Type B pancreatic cell (in vitro differentiated cells): ENCODE results near the gene HRH3. TPM values are rescaled to one million over a fixed set of nuclear protein-coding genes. Genes with fewer than 3 reads are reported as not detected.

Source experiments
- DNase-seq: peaks from one replicate; pipeline ENCODE4 v3.0.0; 2021; ENCODE audit warnings: mixed read lengths; ENCODE audit not compliant: unreplicated experiment; ENCODE audit errors: extremely low spot score
- H3K27ac Mint-ChIP-seq: 2 replicates; pipeline ENCODE4 v1.8.0; 2021; ENCODE audit warnings: mild to moderate bottlenecking, mixed read lengths
- H3K27me3 Mint-ChIP-seq: 2 replicates; pipeline ENCODE4 v1.8.0; 2021; ENCODE audit warnings: mixed read lengths
- H3K36me3 Mint-ChIP-seq: 2 replicates; pipeline ENCODE4 v1.8.0; 2021; ENCODE audit warnings: mixed read lengths
- H3K4me1 Mint-ChIP-seq: one replicate; pipeline ENCODE4 v1.8.0; 2021; ENCODE audit warnings: mixed read lengths; ENCODE audit not compliant: unreplicated experiment
- H3K4me3 Mint-ChIP-seq: 2 replicates; pipeline ENCODE4 v1.8.0; 2021; ENCODE audit warnings: mild to moderate bottlenecking, mixed read lengths
- H3K9me3 Mint-ChIP-seq: 2 replicates; pipeline ENCODE4 v1.8.0; 2021; ENCODE audit warnings: mixed read lengths
- CTCF ChIP-seq: fragments of 200-600 bp; sonication (generic); conservative IDR thresholded peaks from 2 replicates; pipeline ENCODE4 v1.5.0; 2021; ENCODE audit warnings: antibody characterized with exemption, mild to moderate bottlenecking
- total RNA-seq: library from RNA; stranded (reverse); gene quantifications from 2 replicates; pipeline ENCODE4 v1.2.1, GENCODE V29; 2021; ENCODE audit warnings: low replicate concordance

Gene HRH3
- total RNA-seq, 1 donor from 2014 or later: 0.53 TPM

GRCh38 chr20:62186887-62187866, 32.9 kb downstream of the HRH3 start:
- H3K4me3 Mint-ChIP-seq: peak overlapping the region; percentile 18
- TF ChIP-seq CTCF: no peak

GRCh38 chr20:62186096-62186426, 34.0 kb downstream of the HRH3 start:
- Mint-ChIP-seq H3K4me3 (no peak overlapping the region), H3K4me1 (peaks cover 30% of the 10 kb centered on the region), H3K36me3 (peaks cover 4% of the 10 kb centered on the region), H3K27me3 (no peaks in the 10 kb centered on the region), H3K27ac (no peak overlapping the region), H3K9me3 (no peaks in the 10 kb centered on the region)
- no peak for TF ChIP-seq CTCF
- no peak for DNase-seq

More at GRCh38 chr20:62186887-62187866, 32.9 kb downstream of the HRH3 start:
- DNase-seq: no peak
- Mint-ChIP-seq H3K36me3 (peaks cover 4% of the 10 kb centered on the region), H3K27ac (peak overlapping the region; percentile 59), H3K9me3 (no peaks in the 10 kb centered on the region), H3K27me3 (no peaks in the 10 kb centered on the region), H3K4me1 (peaks cover 23% of the 10 kb centered on the region)

DNA sequence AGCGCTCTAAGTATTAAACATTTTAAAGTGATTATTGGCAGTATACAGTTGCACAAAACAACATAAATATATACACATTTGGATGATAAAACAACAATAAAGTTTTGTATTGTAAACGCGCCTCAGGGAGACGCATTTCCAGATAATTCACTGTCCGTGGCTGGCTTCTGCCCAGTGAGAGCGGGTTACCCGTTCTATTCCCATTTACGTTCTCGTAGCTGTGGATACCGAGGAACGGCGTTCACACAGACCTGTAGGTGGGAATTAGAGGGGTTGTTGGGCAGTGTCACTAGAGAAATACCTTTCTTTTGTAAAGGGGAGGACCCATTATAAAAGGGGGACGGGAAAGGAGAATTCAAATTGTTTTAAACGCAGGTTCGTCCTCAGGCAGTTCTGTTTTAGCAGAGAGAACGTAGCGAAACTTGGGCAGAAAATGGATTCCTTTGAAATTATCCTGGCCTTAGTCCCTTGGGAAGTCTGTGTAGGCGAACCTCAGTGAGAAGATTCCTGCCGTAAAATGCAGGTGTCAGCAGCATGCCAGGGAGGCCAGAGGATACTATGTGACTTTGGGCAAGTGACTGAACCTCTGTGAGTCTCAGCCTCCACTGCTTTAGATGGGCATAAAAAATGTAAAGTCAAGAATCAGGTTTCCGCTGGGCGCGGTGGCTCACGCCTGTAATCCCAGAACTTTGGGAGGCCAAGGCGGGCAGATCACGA, 36.5 kb downstream of the HRH3 start:
- Mint-ChIP-seq H3K4me3 (peak overlapping the region; percentile 94), H3K4me1 (peaks cover 30% of the 10 kb centered on the region)

DNA sequence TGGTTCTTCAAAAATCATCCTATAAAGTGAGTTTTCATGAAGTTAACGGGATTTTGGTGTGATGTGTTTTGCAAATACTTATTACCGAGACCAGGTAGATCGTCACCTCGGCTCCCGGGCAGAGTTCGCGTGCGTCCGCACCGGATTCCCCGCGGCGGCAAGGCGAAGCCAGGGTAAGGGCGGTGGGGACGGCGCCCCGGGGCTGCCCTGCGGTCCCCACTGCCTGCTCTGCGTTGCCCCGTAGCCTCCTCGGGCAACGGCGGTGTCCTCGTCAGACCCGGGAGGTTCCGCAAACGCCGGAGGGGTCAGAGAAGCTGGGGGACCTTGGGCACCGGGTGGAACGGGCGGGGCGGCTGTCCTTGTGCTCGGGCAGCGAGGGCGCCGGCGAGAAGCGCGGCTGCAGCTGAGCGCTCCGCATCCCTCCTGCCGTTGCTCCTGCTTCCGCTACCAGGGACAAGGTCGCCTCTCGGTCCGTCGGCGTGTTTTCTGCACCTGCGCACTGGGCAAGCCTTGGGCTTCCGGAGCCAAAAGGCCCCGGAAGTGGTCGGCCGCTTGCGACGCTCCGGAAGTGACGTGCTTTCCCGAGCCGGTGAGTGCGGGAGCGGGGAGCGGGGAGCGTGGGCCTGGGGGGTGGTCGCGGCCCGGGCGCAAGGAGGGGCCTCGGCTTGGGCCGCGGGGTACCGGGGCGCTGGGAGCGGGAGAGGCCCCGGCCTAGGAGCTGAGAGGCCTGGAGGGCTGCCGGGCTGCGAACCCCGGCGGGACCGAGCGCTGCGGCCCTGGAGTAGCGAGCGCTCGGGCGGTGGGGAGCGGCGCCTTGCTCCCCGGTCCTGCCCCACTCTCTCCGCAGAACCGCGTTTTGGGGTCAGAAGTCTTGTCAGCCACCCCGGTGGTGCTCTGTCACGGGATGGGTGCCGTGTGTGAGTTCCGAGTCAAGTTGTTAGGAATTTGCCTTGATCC, 37.3 kb downstream of the HRH3 start, which contains the start of gene MTG2:
TSS of gene MTG2 (plus strand) at position 560 of the 957 bp plus-strand sequence. CDS start 10,393 bp downstream, outside the sequence.
- Mint-ChIP-seq H3K9me3 (no peaks in the 10 kb centered on the region), H3K27me3 (no peaks in the 10 kb centered on the region), H3K4me3 (peak within 1 kb of the TSS; percentile 94), H3K4me1 (peaks cover 30% of the 10 kb centered on the region), H3K36me3 (no peaks in the 10 kb centered on the region), H3K27ac (peak within 1 kb of the TSS; percentile 96)
- peak; percentile 93 for DNase-seq
- TF ChIP-seq CTCF: no peak

More for the DNA sequence above, 36.5 kb downstream of the HRH3 start:
- no peaks in the 10 kb centered on the region for H3K9me3 Mint-ChIP-seq
- peak overlapping the region; percentile 96 for H3K27ac Mint-ChIP-seq
- no peaks in the 10 kb centered on the region for H3K27me3 Mint-ChIP-seq
- no peak for TF ChIP-seq CTCF
- DNase-seq: no peak
- no peaks in the 10 kb centered on the region for H3K36me3 Mint-ChIP-seq

DNA sequence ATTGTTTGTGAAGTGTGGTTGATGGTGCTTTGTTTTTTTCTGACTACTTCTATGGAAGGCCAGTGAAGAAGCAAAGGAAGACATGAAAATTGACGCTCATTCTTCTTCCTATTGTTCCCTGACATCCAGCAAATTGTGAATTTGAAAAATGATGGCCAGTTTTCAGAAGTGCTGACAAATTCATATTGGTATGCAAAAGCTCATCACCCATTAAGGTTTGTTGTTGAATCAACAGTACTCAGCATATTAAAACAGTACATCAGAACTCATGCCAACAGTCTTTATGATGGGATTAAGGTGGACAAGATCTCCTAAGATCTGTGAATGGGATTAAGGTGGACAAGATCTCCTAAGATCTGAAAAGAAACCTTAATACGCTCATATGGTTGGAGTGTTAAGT, 38.3 kb downstream of the HRH3 start:
- Mint-ChIP-seq H3K36me3 (no peaks in the 10 kb centered on the region), H3K4me3 (peak overlapping the region; percentile 94), H3K27me3 (no peaks in the 10 kb centered on the region), H3K4me1 (peaks cover 22% of the 10 kb centered on the region), H3K9me3 (no peaks in the 10 kb centered on the region), H3K27ac (peak overlapping the region; percentile 96)
- TF ChIP-seq CTCF: no peak
- no peak for DNase-seq
